Lung (tissue), 12 donors: ENCODE data around the gene PPP2R5C. TPM values are rescaled to one million over a fixed set of nuclear protein-coding genes. Genes with fewer than 3 reads are reported as not detected.

Experiments used
- ATAC-seq: fragments of 200-7000 bp; cut with Tn5 transposase; one replicate; pipeline ENCODE4 v1.9.1; 2020; ENCODE audit warnings: moderate number of reproducible peaks; ENCODE audit not compliant: insufficient read depth, low FRiP score
- DNase-seq, 3 donors: peaks; one replicate each; pipeline ENCODE4 v3.0.0-alpha.2; 2013 to 2017
- H3K27ac ChIP-seq, 2 donors: one replicate each; pipeline ENCODE4 v1.5.1; 2013; ENCODE audit warnings: mild to moderate bottlenecking in 2 of 2, moderate library complexity in 2 of 2, control low read depth in 1 of 2, inconsistent platforms in 1 of 2, low read depth in 1 of 2, low read length in 1 of 2
- H3K27me3 ChIP-seq, 3 donors: one replicate each; pipeline ENCODE4 v1.5.1; 2013; ENCODE audit warnings: low read length in 2 of 3; ENCODE audit not compliant: control insufficient read depth in 3 of 3, insufficient read depth in 3 of 3
- H3K36me3 ChIP-seq, 4 donors: one replicate each; pipeline ENCODE4 v1.5.1; 2013; ENCODE audit warnings: low read length in 4 of 4, mild to moderate bottlenecking in 1 of 4, moderate library complexity in 1 of 4; ENCODE audit not compliant: control insufficient read depth in 4 of 4, insufficient read depth in 4 of 4
- H3K4me1 ChIP-seq, 5 donors: one replicate each; pipeline ENCODE4 v1.5.1; 2013; ENCODE audit warnings: low read length in 5 of 5, mild to moderate bottlenecking in 2 of 5, moderate library complexity in 1 of 5; ENCODE audit not compliant: control insufficient read depth in 5 of 5, insufficient read depth in 5 of 5
- H3K4me3 ChIP-seq: one replicate; pipeline ENCODE4 v1.5.1; 2013; ENCODE audit warnings: mild to moderate bottlenecking, control low read depth, moderate library complexity
- H3K9ac ChIP-seq, 2 donors: one replicate each; pipeline ENCODE4 v1.5.1; 2013; ENCODE audit warnings: low read length in 2 of 2, control low read depth in 1 of 2; ENCODE audit not compliant: insufficient read depth in 1 of 2
- H3K9me3 ChIP-seq, 4 donors: one replicate each; pipeline ENCODE4 v1.5.1; 2013; ENCODE audit warnings: low read length in 3 of 4, mild to moderate bottlenecking in 1 of 4, moderate library complexity in 1 of 4; ENCODE audit not compliant: control insufficient read depth in 4 of 4, insufficient read depth in 3 of 4
- CTCF ChIP-seq: IDR thresholded peaks from 2 replicates; pipeline ENCODE4 v1.5.1; 2012; ENCODE audit warnings: mild to moderate bottlenecking; ENCODE audit errors: control extremely low read depth, extremely low read depth
- WGBS, 2 donors: extraction: QIAGEN DNeasy Blood & Tissue Kit; methylation state at CpG; one replicate each; pipeline ENCODE4 v1.1.7; 2013; 5-methylcytosine and 5-hydroxymethylcytosine counted together
- polyA plus RNA-seq, 2 donors: library from polyadenylated mRNA; stranded (reverse); fragments of 200-250 nt; gene quantifications; one replicate each; pipeline ENCODE4 v1.2.1, GENCODE V29; 2013
- total RNA-seq, 2 donors: library from RNA; depleted of rRNA in 1 of 2; stranded (reverse); fragments of >200 nt in 1 of 2; gene quantifications; one replicate each; pipeline ENCODE4 v1.2.1, GENCODE V29; 2014 to 2021
- donor health status: control.
- donor health status: control.
- donor health status: Bipolar disorder and iron deficiency.
- donor health status: healthy.
- donor health status: DM: yes; HTN: yes; CAD: no.

PPP2R5C gene
- total and polyA plus RNA-seq, 4 donors = 66.6 to 180 (median 126) TPM

GRCh38 chr14:101733211-101733610, 28.3 kb upstream of the PPP2R5C start:
- Histone ChIP-seq H3K36me3 (no peaks in the 10 kb centered on the region), H3K27me3 (no peaks in the 10 kb centered on the region), H3K27ac (no peak overlapping the region), H3K4me1 (peaks cover 0 to 6% (median 0%) of the 10 kb centered on the region in 5 donors), H3K4me3 (no peak overlapping the region), H3K9me3 (no peaks in the 10 kb centered on the region), H3K9ac (no peak overlapping the region)
- no peak for DNase-seq
- ATAC-seq = no peak
- 95 to 100% methylated on average over 4 of the region's 4 CpGs for WGBS, 2 donors
- no peak for TF ChIP-seq CTCF

DNA sequence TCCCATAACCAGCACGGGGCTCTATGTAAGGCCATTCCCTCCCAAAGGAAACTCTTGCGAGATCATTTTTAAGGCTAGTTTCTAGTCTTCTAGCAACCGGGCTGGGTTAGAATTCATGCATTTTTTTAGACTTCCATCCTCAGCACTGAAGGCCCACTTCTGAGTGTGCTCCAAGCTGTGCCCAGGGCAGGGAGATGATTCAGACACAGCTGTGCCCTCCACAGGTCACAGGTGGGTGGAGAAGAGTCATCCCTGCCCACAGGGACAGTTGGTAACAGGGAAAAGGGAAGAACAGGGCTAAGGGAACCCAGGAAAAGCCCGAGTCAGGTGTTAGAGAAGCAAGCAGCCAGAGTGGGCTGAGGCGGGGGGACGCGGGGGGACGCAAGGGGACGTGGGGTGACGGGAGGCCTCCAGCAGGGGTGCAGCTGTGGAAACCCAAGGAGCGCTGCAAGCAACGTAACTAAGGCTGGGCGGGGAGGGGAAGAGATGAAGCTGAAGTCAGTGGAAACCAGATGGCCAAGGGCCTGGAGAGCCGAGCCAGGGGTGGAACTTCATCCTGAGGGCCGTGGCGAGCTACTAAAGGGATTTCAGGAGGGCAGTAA, 27.2 kb upstream of the PPP2R5C start:
- Histone ChIP-seq H3K4me1 (peaks cover 0 to 6% (median 0%) of the 10 kb centered on the region in 5 donors), H3K27me3 (no peaks in the 10 kb centered on the region), H3K36me3 (no peaks in the 10 kb centered on the region), H3K4me3 (no peak overlapping the region), H3K9me3 (no peaks in the 10 kb centered on the region), H3K27ac (no peak overlapping the region), H3K9ac (no peak overlapping the region)
- DNase-seq (no peak), ATAC-seq (no peak)
- 88 to 91% methylated on average over 16 of the region's 16 CpGs for WGBS, 2 donors
- TF ChIP-seq CTCF = no peak

DNA sequence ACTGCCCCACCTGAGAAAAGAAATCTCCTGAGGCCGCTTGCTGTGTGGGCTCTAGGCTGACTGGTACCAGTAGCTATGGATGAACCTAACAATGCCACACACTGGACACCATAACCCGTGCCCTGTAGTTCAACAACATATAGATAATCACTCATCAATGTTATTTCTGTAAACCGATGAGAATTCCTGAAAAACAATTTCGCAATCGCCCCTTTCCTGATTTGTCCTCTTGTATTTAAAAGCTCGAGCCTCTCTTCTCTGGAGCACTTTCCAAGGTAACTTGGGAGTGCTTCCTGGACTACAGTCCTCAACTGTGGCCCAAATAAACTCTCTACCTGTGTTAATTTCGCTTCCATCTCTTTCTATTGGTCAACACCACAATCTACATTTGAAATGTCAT, 26.1 kb upstream of the PPP2R5C start:
- no peak for DNase-seq
- 77 to 86% methylated on average over 7 of the region's 7 CpGs for WGBS, 2 donors
- H3K4me3 ChIP-seq = no peak overlapping the region
- no peak overlapping the region for H3K9ac ChIP-seq
- H3K9me3 ChIP-seq = peaks cover 0 to 2% (median under 1%) of the 10 kb centered on the region in 4 donors
- H3K27me3 ChIP-seq = no peaks in the 10 kb centered on the region
- TF ChIP-seq CTCF = no peak
- no peak for ATAC-seq
- peaks cover 0 to 6% (median 0%) of the 10 kb centered on the region in 5 donors for H3K4me1 ChIP-seq
- no peak overlapping the region for H3K27ac ChIP-seq
- no peaks in the 10 kb centered on the region for H3K36me3 ChIP-seq

DNA sequence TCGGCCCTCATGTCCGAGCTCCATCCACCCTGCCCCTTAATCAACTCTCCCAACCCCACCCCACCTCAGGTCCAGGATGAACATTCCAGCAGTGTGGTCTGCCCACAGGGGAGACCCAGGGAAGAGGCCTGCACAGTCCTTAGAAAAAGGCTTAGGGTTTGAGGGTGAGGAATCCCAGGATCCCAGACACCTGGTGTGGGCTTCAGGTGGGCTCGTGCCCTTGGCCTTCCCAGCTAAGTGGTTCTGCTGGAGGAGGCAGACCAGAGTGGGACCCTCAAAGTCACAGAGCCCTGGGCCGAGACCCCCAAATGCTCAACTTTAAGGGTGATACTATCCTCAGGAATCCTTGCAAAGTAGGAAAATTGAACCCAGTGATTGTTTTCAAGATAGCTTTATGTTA, 25.4 kb upstream of the PPP2R5C start:
- Histone ChIP-seq H3K27me3 (no peaks in the 10 kb centered on the region), H3K9ac (no peak overlapping the region), H3K4me3 (no peak overlapping the region), H3K36me3 (no peaks in the 10 kb centered on the region), H3K9me3 (peaks cover 0 to 7% (median 3%) of the 10 kb centered on the region in 4 donors), H3K4me1 (peaks cover 0 to 6% (median 0%) of the 10 kb centered on the region in 5 donors), H3K27ac (no peak overlapping the region)
- DNase-seq = no peak
- TF ChIP-seq CTCF = no peak
- WGBS, 2 donors = 82 to 97% methylated on average over 4 of the region's 4 CpGs
- ATAC-seq = no peak
